Peyer's patch (tissue), 4 donors: ENCODE results near the gene CRYGD.

ENCODE experiments used
- POLR2A ChIP-seq, 2 donors: fragments of 450-650 bp; IDR thresholded peaks; one replicate each; pipeline ENCODE4 v1.5.1; 2017; ENCODE audit warnings: antibody characterized with exemption in 2 of 2, mild to moderate bottlenecking in 2 of 2, moderate library complexity in 2 of 2
- TF ChIP-seq, protein P1 (sequence below), 6 experiments: fragments of 450-650 bp in 4 of 6; fragments of 200-600 bp in 2 of 6; sonication (generic) in 1 of 6; IDR thresholded peaks; one replicate each; pipeline ENCODE4 v1.5.1; 2017 to 2019; ENCODE audit warnings: antibody characterized with exemption in 6 of 6, mild to moderate bottlenecking in 3 of 6, moderate library complexity in 1 of 6

DNA sequence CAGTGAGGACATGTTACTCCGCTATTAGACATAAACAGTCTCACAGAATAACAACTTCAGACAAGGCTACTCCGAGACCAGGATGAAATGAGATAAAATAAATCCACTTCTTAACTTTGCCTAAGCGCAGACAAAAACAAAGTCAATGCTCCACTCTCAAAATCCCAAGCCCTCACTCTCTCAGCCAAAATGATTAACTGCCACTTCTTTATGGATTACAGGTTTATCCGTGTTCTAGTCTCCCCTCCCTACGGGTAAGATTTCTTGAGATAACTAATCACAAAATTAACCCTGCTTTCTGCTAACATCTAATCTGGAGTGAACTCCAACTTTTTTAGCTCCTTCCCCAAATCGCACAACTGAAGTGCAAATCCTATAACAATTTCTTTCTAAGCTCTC is 6.4 kb upstream of the CRYGD start:
- TF ChIP-seq, protein P1, sequence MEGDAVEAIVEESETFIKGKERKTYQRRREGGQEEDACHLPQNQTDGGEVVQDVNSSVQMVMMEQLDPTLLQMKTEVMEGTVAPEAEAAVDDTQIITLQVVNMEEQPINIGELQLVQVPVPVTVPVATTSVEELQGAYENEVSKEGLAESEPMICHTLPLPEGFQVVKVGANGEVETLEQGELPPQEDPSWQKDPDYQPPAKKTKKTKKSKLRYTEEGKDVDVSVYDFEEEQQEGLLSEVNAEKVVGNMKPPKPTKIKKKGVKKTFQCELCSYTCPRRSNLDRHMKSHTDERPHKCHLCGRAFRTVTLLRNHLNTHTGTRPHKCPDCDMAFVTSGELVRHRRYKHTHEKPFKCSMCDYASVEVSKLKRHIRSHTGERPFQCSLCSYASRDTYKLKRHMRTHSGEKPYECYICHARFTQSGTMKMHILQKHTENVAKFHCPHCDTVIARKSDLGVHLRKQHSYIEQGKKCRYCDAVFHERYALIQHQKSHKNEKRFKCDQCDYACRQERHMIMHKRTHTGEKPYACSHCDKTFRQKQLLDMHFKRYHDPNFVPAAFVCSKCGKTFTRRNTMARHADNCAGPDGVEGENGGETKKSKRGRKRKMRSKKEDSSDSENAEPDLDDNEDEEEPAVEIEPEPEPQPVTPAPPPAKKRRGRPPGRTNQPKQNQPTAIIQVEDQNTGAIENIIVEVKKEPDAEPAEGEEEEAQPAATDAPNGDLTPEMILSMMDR (IDR thresholded peaks at IDR 0.05), result no peak
- no peak for TF ChIP-seq POLR2A (IDR thresholded peaks at IDR 0.05)
